Choroid plexus epithelial cell (primary cell): Measurements from ENCODE around the gene NEURL4.
A peak's percentile ranks its signal among the peaks of the same experiment; 100 is the strongest.

Source experiments
- DNase-seq: peaks from one replicate; pipeline ENCODE4 v3.0.0-alpha.2; 2010; ENCODE audit warnings: low read depth
- H3K4me3 ChIP-seq: 2 replicates; pipeline ENCODE4 v1.5.1; 2011; ENCODE audit warnings: low read depth, mild to moderate bottlenecking, control low read depth, low read length, moderate library complexity
- CTCF ChIP-seq: conservative IDR thresholded peaks from 2 replicates; pipeline ENCODE4 v1.5.1; 2011; ENCODE audit warnings: low read depth, mild to moderate bottlenecking, control low read depth, inconsistent platforms, low read length, moderate library complexity

NEURL4 gene

GRCh38 chr17:7354262-7354843 lies 25.2 kb upstream of the NEURL4 start:
- peak; percentile 47 for DNase-seq
- TF ChIP-seq CTCF, result no peak
- no peak overlapping the region for H3K4me3 ChIP-seq

DNA sequence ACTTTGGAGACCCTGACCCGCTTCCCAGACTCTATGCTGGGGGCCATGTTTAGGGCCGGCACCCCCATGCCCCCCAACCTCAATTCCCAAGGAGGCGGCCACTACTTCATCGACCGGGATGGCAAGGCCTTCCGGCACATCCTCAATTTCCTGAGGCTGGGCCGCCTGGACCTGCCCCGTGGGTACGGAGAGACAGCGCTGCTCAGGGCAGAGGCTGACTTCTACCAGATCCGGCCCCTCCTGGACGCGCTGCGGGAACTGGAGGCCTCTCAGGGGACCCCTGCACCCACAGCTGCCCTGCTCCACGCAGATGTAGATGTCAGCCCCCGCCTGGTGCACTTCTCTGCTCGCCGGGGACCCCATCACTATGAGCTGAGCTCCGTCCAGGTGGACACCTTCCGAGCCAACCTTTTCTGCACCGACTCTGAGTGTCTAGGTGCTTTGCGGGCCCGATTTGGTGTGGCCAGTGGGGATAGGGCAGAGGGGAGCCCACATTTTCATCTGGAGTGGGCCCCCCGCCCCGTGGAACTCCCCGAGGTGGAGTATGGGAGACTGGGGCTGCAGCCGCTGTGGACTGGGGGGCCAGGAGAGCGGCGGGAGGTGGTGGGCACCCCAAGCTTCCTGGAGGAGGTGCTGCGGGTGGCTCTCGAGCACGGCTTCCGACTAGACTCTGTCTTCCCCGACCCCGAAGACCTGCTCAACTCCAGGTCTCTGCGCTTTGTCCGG lies 23.9 kb upstream of the NEURL4 start:
- H3K4me3 ChIP-seq, result no peak overlapping the region
- TF ChIP-seq CTCF, result no peak
- no peak for DNase-seq

GRCh38 chr17:7352503-7352889 lies 23.4 kb upstream of the NEURL4 start:
- H3K4me3 ChIP-seq, result peak overlapping the region; percentile 83
- DNase-seq, result no peak
- TF ChIP-seq CTCF, result peak; percentile 72

- H3K4me3 ChIP-seq, result peak within 1 kb of the TSS; percentile 83
- DNase-seq, result peak; percentile 90
- no peak for TF ChIP-seq CTCF
Observed at GRCh38 chr17:7351665-7352502, 22.7 kb upstream of the NEURL4 start, which contains the start of gene KCTD11. Gene KCTD11 (plus strand): TSS chr17:7352162.

GRCh38 chr17:7348478-7349242 lies 19.5 kb upstream of the NEURL4 start:
- no peak for DNase-seq
- H3K4me3 ChIP-seq, result no peak overlapping the region
- TF ChIP-seq CTCF, result no peak

DNA sequence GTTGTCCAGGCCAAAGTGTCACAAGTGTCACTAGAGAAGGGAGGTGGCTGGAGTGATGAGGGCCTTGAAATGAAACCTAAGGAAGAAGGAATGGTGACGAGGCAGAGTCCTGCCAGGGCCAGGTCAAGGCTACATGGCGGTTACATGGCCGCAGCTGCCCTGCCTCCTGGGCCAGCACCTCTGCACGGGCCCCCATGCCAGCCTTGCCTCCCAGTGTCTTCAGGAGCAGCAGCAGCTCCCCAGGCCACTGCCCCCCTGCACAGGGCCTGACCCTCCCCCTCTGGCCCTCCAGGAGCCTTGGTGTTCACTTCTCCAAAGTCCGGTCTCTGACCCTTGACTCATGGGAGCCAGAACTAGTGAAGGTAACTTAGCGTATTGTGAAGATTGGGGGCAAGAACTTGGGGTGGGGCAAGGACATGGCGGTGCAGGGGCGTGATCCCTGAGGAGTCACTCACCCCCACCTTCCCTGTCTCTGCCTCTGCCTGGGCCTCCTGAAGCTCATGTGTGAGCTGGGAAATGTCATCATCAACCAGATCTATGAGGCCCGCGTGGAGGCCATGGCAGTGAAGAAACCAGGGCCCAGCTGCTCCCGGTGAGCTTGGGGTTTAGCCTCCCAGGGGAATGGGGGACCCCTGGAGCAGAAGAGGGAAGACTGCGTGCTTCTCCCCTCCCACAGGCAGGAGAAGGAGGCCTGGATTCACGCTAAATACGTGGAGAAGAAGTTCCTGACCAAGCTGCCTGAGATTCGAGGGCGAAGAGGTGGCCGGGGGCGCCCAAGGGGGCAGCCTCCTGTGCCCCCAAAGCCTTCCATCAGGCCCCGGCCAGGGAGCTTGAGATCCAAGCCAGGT lies 18.7 kb upstream of the NEURL4 start:
- no peak overlapping the region for H3K4me3 ChIP-seq
- TF ChIP-seq CTCF, result no peak
- DNase-seq, result no peak
